SJCRH30 (cell line): ENCODE measurements around the gene UBE2G2. TPM values are rescaled to one million over a fixed set of nuclear protein-coding genes. Genes with fewer than 3 reads are reported as not detected.

Experiments
- DNase-seq, 2 experiments: peaks; one replicate each; pipeline ENCODE4 v3.0.0-alpha.2; 2015 to 2020
- H3K27ac ChIP-seq: fragments of 250-450 bp; sonication (Bioruptor Pico); 2 replicates; pipeline ENCODE4 v1.5.1; 2020; ENCODE audit warnings: mild to moderate bottlenecking, moderate library complexity
- H3K27me3 ChIP-seq: fragments of 250-450 bp; sonication (Bioruptor Pico); 2 replicates; pipeline ENCODE4 v1.5.1; 2020; ENCODE audit warnings: mild to moderate bottlenecking, moderate library complexity
- H3K36me3 ChIP-seq: fragments of 250-450 bp; sonication (Bioruptor Pico); 2 replicates; pipeline ENCODE4 v1.5.1; 2020; ENCODE audit warnings: mild to moderate bottlenecking, moderate library complexity
- H3K4me1 ChIP-seq: fragments of 250-450 bp; sonication (Bioruptor Pico); 2 replicates; pipeline ENCODE4 v1.5.1; 2020; ENCODE audit warnings: mild to moderate bottlenecking, moderate library complexity
- H3K4me3 ChIP-seq: fragments of 250-450 bp; sonication (Bioruptor Pico); 2 replicates; pipeline ENCODE4 v1.5.1; 2020; ENCODE audit warnings: mild to moderate bottlenecking, moderate library complexity
- H3K9me3 ChIP-seq: fragments of 250-450 bp; sonication (Bioruptor Pico); replicated peaks from 2 replicates; pipeline ENCODE4 v1.5.1; 2020; ENCODE audit warnings: mild to moderate bottlenecking, moderate library complexity
- total RNA-seq: library from RNA; depleted of rRNA; stranded (reverse); fragments of >200 nt; shearing (Covaris generic); gene quantifications from 2 replicates; pipeline ENCODE4 v1.2.3, GENCODE V29; 2014

The UBE2G2 gene
- total RNA-seq, 1 experiment from 2014 or later: 90.5 TPM

- peaks cover 17% of the 10 kb centered on the region for H3K9me3 ChIP-seq
- H3K36me3 ChIP-seq: no peaks in the 10 kb centered on the region
- no peak overlapping the region for H3K4me3 ChIP-seq
- no peaks in the 10 kb centered on the region for H3K27me3 ChIP-seq
- H3K27ac ChIP-seq: no peak overlapping the region
- DNase-seq: no peak
- H3K4me1 ChIP-seq: peaks cover 8% of the 10 kb centered on the region
Observed at GRCh38 chr21:44735821-44736220, 65.8 kb downstream of the UBE2G2 start.

GRCh38 chr21:44734841-44735240, 66.8 kb downstream of the UBE2G2 start:
- no peaks in the 10 kb centered on the region for H3K27me3 ChIP-seq
- H3K36me3 ChIP-seq: no peaks in the 10 kb centered on the region
- H3K4me1 ChIP-seq: peaks cover 17% of the 10 kb centered on the region
- peaks cover 17% of the 10 kb centered on the region for H3K9me3 ChIP-seq
- H3K27ac ChIP-seq: no peak overlapping the region
- H3K4me3 ChIP-seq: no peak overlapping the region
- DNase-seq: no peak

GRCh38 chr21:44734026-44734745, 67.4 kb downstream of the UBE2G2 start:
- peaks cover 17% of the 10 kb centered on the region for H3K9me3 ChIP-seq
- H3K36me3 ChIP-seq: no peaks in the 10 kb centered on the region
- DNase-seq: no peak
- H3K27me3 ChIP-seq: no peaks in the 10 kb centered on the region
- H3K27ac ChIP-seq: no peak overlapping the region
- no peak overlapping the region for H3K4me3 ChIP-seq
- H3K4me1 ChIP-seq: peaks cover 24% of the 10 kb centered on the region

- no peak overlapping the region for H3K4me3 ChIP-seq
- H3K27ac ChIP-seq: no peak overlapping the region
- no peaks in the 10 kb centered on the region for H3K36me3 ChIP-seq
- DNase-seq: no peak
- peaks cover 7% of the 10 kb centered on the region for H3K9me3 ChIP-seq
- H3K27me3 ChIP-seq: no peaks in the 10 kb centered on the region
- peaks cover 31% of the 10 kb centered on the region for H3K4me1 ChIP-seq
Observed at GRCh38 chr21:44732956-44733355, 68.7 kb downstream of the UBE2G2 start.

GRCh38 chr21:44732263-44732662, 69.4 kb downstream of the UBE2G2 start:
- Histone ChIP-seq H3K4me1 (peaks cover 31% of the 10 kb centered on the region), H3K4me3 (no peak overlapping the region), H3K9me3 (no peaks in the 10 kb centered on the region; the same call in 1 of the 2 replicates), H3K27ac (no peak overlapping the region), H3K36me3 (no peaks in the 10 kb centered on the region), H3K27me3 (no peaks in the 10 kb centered on the region)
- no peak for DNase-seq

GRCh38 chr21:44730951-44731579, 70.6 kb downstream of the UBE2G2 start:
- H3K9me3 ChIP-seq: no peaks in the 10 kb centered on the region
- no peak overlapping the region for H3K27ac ChIP-seq
- no peak overlapping the region for H3K4me3 ChIP-seq
- no peaks in the 10 kb centered on the region for H3K36me3 ChIP-seq
- no peaks in the 10 kb centered on the region for H3K27me3 ChIP-seq
- peaks cover 31% of the 10 kb centered on the region for H3K4me1 ChIP-seq
- peak in 1 of 2 experiments; percentile 22 for DNase-seq

- DNase-seq: no peak
- H3K36me3 ChIP-seq: no peaks in the 10 kb centered on the region
- no peaks in the 10 kb centered on the region for H3K9me3 ChIP-seq
- H3K27ac ChIP-seq: no peak overlapping the region; the same call in 1 of the 2 replicates
- no peaks in the 10 kb centered on the region for H3K27me3 ChIP-seq
- H3K4me3 ChIP-seq: no peak overlapping the region
- peaks cover 31% of the 10 kb centered on the region for H3K4me1 ChIP-seq
Observed at GRCh38 chr21:44730028-44730395, 71.6 kb downstream of the UBE2G2 start.

- DNase-seq: peak; percentile 66 to 80
- Histone ChIP-seq H3K9me3 (no peaks in the 10 kb centered on the region), H3K27me3 (no peaks in the 10 kb centered on the region), H3K4me3 (peak overlapping the region; percentile 11), H3K27ac (peak overlapping the region; percentile 79), H3K4me1 (peaks cover 31% of the 10 kb centered on the region), H3K36me3 (no peaks in the 10 kb centered on the region)
Observed at GRCh38 chr21:44729336-44730027, 72.1 kb downstream of the UBE2G2 start.

- Histone ChIP-seq H3K36me3 (no peaks in the 10 kb centered on the region), H3K27me3 (no peaks in the 10 kb centered on the region)
- DNase-seq: peak; percentile 65 to 71
Observed at GRCh38 chr21:44728716-44729115, 72.9 kb downstream of the UBE2G2 start.

GRCh38 chr21:44727757-44728156, 73.9 kb downstream of the UBE2G2 start:
- Histone ChIP-seq H3K9me3 (no peaks in the 10 kb centered on the region), H3K36me3 (no peaks in the 10 kb centered on the region), H3K27ac (no peak overlapping the region), H3K27me3 (no peaks in the 10 kb centered on the region), H3K4me1 (peaks cover 31% of the 10 kb centered on the region), H3K4me3 (no peak overlapping the region)
- no peak for DNase-seq

More at GRCh38 chr21:44728716-44729115, 72.9 kb downstream of the UBE2G2 start:
- Histone ChIP-seq H3K27ac (peak overlapping the region; percentile 79), H3K4me3 (peak overlapping the region; percentile 11), H3K4me1 (peaks cover 31% of the 10 kb centered on the region), H3K9me3 (no peaks in the 10 kb centered on the region)

- Histone ChIP-seq H3K27me3 (no peaks in the 10 kb centered on the region), H3K4me3 (no peak overlapping the region), H3K27ac (no peak overlapping the region)
Observed at GRCh38 chr21:44727321-44727720, 74.3 kb downstream of the UBE2G2 start.

GRCh38 chr21:44726826-44727225, 74.8 kb downstream of the UBE2G2 start:
- Histone ChIP-seq H3K27me3 (no peaks in the 10 kb centered on the region), H3K27ac (no peak overlapping the region)
- DNase-seq: no peak

More at GRCh38 chr21:44727321-44727720, 74.3 kb downstream of the UBE2G2 start:
- Histone ChIP-seq H3K4me1 (peaks cover 31% of the 10 kb centered on the region), H3K9me3 (no peaks in the 10 kb centered on the region), H3K36me3 (no peaks in the 10 kb centered on the region)
- DNase-seq: no peak

GRCh38 chr21:44724926-44725325, 76.7 kb downstream of the UBE2G2 start:
- Histone ChIP-seq H3K27ac (no peak overlapping the region), H3K4me3 (no peak overlapping the region), H3K4me1 (peaks cover 15% of the 10 kb centered on the region), H3K27me3 (no peaks in the 10 kb centered on the region), H3K9me3 (no peaks in the 10 kb centered on the region), H3K36me3 (no peaks in the 10 kb centered on the region)
- no peak for DNase-seq

More at GRCh38 chr21:44726826-44727225, 74.8 kb downstream of the UBE2G2 start:
- Histone ChIP-seq H3K9me3 (no peaks in the 10 kb centered on the region), H3K4me3 (no peak overlapping the region), H3K36me3 (no peaks in the 10 kb centered on the region), H3K4me1 (peaks cover 31% of the 10 kb centered on the region)

GRCh38 chr21:44724196-44724595, 77.4 kb downstream of the UBE2G2 start:
- Histone ChIP-seq H3K27me3 (no peaks in the 10 kb centered on the region), H3K27ac (no peak overlapping the region)

More at GRCh38 chr21:44724196-44724595, 77.4 kb downstream of the UBE2G2 start:
- Histone ChIP-seq H3K9me3 (no peaks in the 10 kb centered on the region), H3K4me3 (no peak overlapping the region), H3K4me1 (peaks cover 8% of the 10 kb centered on the region), H3K36me3 (no peaks in the 10 kb centered on the region)
- DNase-seq: no peak
